ENCODE results near the gene PKIG.

PKIG gene

DNA sequence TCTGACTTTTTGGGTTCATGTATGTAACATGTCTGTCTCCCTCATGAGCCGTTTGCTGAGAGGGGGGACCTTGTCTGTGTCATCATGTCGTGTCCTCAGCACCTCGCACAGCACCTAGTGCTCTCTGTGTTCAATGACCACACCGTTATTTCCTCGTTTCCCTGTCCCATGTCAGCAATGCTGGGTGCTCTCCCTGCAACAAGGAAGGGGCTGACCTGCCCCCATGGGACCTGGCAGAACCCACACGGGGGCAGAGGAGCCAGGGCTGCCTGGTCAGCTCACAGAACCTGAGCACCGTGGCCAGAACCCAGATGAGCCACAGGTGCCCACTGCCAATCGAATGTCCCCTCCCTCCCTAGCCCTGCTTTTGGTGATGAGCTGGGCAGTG lies 61.8 kb downstream of the PKIG start:
- no peak overlapping the region for H3K9ac ChIP-seq (ENCODE audit: low read length)
- peaks cover 37% of the 10 kb centered on the region for H3K4me1 ChIP-seq (ENCODE audit: control insufficient read depth, insufficient read depth, low read length)
- no peak overlapping the region for H3K4me3 ChIP-seq (ENCODE audit: low read length)
- no peaks in the 10 kb centered on the region for H3K9me3 ChIP-seq (ENCODE audit: control insufficient read depth, low read length)
- H3K36me3 ChIP-seq (ENCODE audit: control insufficient read depth, insufficient read depth, low read length, severe bottlenecking), result no peaks in the 10 kb centered on the region
- no peaks in the 10 kb centered on the region for H3K27me3 ChIP-seq (replicated peaks; ENCODE audit: control insufficient read depth, insufficient read depth, low read length)
- no peak for DNase-seq (ENCODE audit: low read depth)

DNA sequence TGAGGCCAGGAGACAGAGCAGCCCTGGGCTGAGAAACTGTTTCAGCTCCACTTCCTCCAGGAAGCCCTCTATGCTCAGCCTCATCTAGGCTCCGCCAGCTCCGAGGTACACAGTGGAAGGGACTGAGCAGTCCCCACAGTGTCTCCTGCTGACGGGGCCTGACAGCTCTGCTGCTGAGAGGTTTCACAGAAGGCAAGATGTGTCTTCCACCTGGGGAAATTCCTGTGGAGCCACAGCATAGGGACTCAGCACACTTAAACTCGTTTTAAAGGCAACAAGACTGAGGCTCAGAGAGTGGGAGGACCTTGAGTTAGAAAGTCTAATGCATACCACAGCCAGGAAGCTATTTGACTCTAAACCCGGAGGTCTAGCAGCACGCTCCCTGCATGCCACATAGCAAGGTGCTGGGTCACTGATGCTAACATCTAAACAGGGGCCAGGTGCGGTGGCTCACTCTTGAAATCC lies 62.3 kb downstream of the PKIG start:
- Histone ChIP-seq H3K27me3 (replicated peaks; ENCODE audit: control insufficient read depth, insufficient read depth, low read length) (no peaks in the 10 kb centered on the region), H3K4me3 (ENCODE audit: low read length) (no peak overlapping the region), H3K9me3 (ENCODE audit: control insufficient read depth, low read length) (no peaks in the 10 kb centered on the region), H3K4me1 (ENCODE audit: control insufficient read depth, insufficient read depth, low read length) (peaks cover 40% of the 10 kb centered on the region), H3K36me3 (ENCODE audit: control insufficient read depth, insufficient read depth, low read length, severe bottlenecking) (no peaks in the 10 kb centered on the region), H3K9ac (ENCODE audit: low read length) (no peak overlapping the region)
- DNase-seq (ENCODE audit: low read depth), result no peak

DNA sequence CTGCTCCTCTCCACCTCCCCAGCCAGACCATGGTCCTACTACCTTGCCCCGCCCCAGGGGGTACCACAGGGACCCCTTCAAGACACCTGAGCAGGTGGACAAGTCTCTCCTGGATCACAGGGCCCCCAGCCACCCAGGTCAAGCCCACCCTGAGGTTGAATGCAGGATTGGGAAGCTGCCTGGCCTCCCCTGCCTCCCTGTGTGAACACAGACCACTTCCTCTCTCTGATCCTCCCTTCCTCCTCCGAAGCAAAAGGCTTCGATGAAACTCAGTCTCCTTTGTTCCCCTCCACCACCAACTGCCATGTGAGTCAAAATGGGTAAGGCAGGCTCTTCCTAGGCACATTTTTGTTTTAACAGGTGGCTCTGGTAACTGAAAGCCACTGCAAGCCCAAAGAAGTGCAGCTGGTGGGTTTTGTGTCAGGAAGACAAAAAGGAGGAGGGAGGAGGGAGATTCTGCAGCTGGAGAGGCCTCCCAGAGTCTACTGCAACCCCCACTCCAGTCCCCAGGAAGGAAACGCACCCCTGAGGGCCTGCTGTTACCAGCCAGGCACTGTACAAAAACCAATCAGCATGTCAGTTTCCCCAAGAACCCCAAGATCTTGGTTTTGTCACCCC lies 63.8 kb downstream of the PKIG start:
- H3K9me3 ChIP-seq (ENCODE audit: control insufficient read depth, low read length), result no peaks in the 10 kb centered on the region
- H3K9ac ChIP-seq (ENCODE audit: low read length), result no peak overlapping the region
- H3K27me3 ChIP-seq (replicated peaks; ENCODE audit: control insufficient read depth, insufficient read depth, low read length), result no peaks in the 10 kb centered on the region
- no peak overlapping the region for H3K4me3 ChIP-seq (ENCODE audit: low read length)
- H3K36me3 ChIP-seq (ENCODE audit: control insufficient read depth, insufficient read depth, low read length, severe bottlenecking), result no peaks in the 10 kb centered on the region
- H3K4me1 ChIP-seq (ENCODE audit: control insufficient read depth, insufficient read depth, low read length), result peaks cover 53% of the 10 kb centered on the region
- DNase-seq (ENCODE audit: low read depth), result no peak

DNA sequence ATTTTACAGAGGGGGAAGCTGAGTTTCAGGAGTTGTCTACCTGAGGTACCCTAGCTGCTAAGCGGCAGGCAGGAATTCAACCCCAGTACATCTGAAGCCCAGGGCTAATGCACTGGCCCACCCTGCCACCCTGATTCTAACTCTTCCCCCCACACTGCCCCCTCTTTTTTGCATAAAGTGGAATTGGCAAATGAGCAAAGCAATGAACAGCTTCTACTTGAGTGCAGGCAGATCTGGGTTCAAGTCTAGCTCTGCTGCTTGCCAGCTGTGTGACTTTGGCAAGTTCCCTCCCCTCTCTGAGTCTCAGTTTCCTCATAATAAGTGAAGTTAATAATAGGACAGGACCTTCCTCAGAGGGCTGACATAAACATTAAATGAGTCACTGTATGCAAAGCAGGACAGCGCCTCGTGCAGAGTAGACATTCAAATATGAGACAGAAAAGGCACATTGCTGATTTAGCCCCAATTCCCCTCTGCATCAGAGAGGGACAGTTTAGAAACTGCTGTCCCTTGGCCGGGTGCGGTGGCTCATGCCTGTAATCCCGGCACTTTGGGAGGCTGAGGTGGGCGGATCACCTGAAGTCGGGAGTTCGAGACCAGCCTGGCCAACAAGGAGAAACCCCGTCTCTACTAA lies 64.4 kb downstream of the PKIG start:
- Histone ChIP-seq H3K4me1 (ENCODE audit: control insufficient read depth, insufficient read depth, low read length) (peaks cover 48% of the 10 kb centered on the region), H3K9ac (ENCODE audit: low read length) (no peak overlapping the region), H3K4me3 (ENCODE audit: low read length) (no peak overlapping the region), H3K36me3 (ENCODE audit: control insufficient read depth, insufficient read depth, low read length, severe bottlenecking) (no peaks in the 10 kb centered on the region), H3K27me3 (replicated peaks; ENCODE audit: control insufficient read depth, insufficient read depth, low read length) (no peaks in the 10 kb centered on the region), H3K9me3 (ENCODE audit: control insufficient read depth, low read length) (no peaks in the 10 kb centered on the region)
- peak; percentile 31 for DNase-seq (ENCODE audit: low read depth)

DNA sequence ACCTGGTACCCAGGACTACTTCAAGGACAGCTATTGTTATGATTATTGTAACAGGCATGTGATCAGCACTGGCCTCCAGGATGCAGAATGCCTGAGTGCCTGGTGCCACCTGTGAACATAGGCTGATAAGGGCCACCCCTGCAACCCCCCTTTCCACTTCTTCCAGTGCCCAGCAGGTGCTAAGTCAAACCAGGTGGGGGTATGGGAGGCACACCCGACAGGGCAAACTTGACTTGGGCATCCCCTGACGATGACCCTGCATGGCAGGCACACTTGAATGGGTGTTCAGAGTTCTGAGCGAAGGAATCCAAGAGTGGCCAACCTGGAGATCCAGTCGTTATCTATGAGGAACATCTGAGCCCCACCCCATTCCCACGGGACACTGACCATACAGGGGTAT lies 65.7 kb downstream of the PKIG start:
- Histone ChIP-seq H3K27me3 (replicated peaks; ENCODE audit: control insufficient read depth, insufficient read depth, low read length) (no peaks in the 10 kb centered on the region), H3K9me3 (ENCODE audit: control insufficient read depth, low read length) (no peaks in the 10 kb centered on the region), H3K9ac (ENCODE audit: low read length) (no peak overlapping the region), H3K36me3 (ENCODE audit: control insufficient read depth, insufficient read depth, low read length, severe bottlenecking) (no peaks in the 10 kb centered on the region), H3K4me3 (ENCODE audit: low read length) (no peak overlapping the region), H3K4me1 (ENCODE audit: control insufficient read depth, insufficient read depth, low read length) (peaks cover 37% of the 10 kb centered on the region)
- DNase-seq (ENCODE audit: low read depth), result no peak

DNA sequence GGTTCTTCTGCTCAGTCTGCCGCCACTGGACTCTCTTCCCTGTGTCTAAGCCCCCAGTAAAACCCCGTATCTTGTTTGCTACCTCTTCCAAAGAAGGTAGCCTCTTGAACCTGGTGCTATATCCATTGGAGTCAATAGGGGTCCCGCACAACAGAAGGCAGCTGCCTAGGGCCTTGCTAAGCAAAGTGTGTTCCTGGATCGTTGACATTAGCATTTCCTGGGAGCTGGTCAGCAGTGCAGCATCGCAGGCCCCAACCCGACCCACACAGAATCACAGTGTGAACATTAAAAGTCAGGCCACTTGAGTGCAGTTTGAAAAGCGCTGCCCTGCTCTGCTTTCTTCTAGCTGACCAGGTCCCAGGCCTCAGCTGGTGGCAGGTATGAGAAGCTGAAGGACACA lies 66.2 kb downstream of the PKIG start:
- H3K27me3 ChIP-seq (replicated peaks; ENCODE audit: control insufficient read depth, insufficient read depth, low read length), result no peaks in the 10 kb centered on the region
- H3K4me1 ChIP-seq (ENCODE audit: control insufficient read depth, insufficient read depth, low read length), result peaks cover 36% of the 10 kb centered on the region
- H3K4me3 ChIP-seq (ENCODE audit: low read length), result no peak overlapping the region
- DNase-seq (ENCODE audit: low read depth), result no peak
- no peaks in the 10 kb centered on the region for H3K36me3 ChIP-seq (ENCODE audit: control insufficient read depth, insufficient read depth, low read length, severe bottlenecking)
- H3K9ac ChIP-seq (ENCODE audit: low read length), result no peak overlapping the region
- H3K9me3 ChIP-seq (ENCODE audit: control insufficient read depth, low read length), result no peaks in the 10 kb centered on the region

DNA sequence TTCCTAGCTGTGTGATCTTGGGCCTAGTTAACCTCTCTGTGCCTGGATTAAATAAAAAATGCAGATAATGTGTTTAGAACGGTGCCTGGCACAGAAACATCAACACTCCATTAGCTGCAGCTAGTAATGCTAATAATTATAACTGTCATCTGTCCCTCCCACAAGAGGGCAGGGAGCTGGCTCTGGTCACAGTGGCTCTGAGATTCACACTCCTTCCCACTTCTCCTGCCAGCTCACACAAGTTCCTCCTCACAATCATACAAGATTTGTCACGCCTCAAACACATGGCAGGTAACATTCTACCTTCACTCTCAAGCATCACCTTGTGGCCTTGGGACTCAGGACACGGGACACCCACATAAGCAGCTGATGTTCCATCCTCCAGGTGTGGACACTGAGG lies 66.7 kb downstream of the PKIG start:
- Histone ChIP-seq H3K9ac (ENCODE audit: low read length) (peak overlapping the region; percentile 31), H3K9me3 (ENCODE audit: control insufficient read depth, low read length) (no peaks in the 10 kb centered on the region), H3K4me1 (ENCODE audit: control insufficient read depth, insufficient read depth, low read length) (peaks cover 32% of the 10 kb centered on the region), H3K36me3 (ENCODE audit: control insufficient read depth, insufficient read depth, low read length, severe bottlenecking) (no peaks in the 10 kb centered on the region), H3K27me3 (replicated peaks; ENCODE audit: control insufficient read depth, insufficient read depth, low read length) (no peaks in the 10 kb centered on the region), H3K4me3 (ENCODE audit: low read length) (peak overlapping the region; percentile 53)
- no peak for DNase-seq (ENCODE audit: low read depth)

DNA sequence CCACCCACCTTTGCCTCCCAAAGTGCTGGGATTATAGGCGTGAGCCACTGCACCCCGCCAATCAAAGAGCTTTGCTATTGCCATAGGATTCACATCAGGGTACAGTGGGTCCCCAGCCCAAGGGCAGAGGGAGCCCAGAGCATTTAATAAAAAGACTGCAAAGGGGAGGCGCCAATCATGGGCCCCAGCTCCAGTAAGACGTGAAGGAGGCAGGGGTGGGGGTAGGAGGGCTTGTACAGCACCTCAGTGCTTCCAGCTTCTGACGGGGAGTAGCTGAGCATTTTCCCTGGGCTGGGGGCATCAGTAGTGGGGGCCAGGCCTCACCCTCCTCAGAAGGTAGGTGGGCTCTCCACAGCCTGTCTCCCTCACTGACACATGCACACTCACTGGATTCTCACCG lies 67.6 kb downstream of the PKIG start:
- peak overlapping the region; percentile 81 for H3K4me3 ChIP-seq (ENCODE audit: low read length)
- DNase-seq (ENCODE audit: low read depth), result no peak
- no peaks in the 10 kb centered on the region for H3K9me3 ChIP-seq (ENCODE audit: control insufficient read depth, low read length)
- no peaks in the 10 kb centered on the region for H3K36me3 ChIP-seq (ENCODE audit: control insufficient read depth, insufficient read depth, low read length, severe bottlenecking)
- H3K4me1 ChIP-seq (ENCODE audit: control insufficient read depth, insufficient read depth, low read length), result peaks cover 28% of the 10 kb centered on the region
- H3K9ac ChIP-seq (ENCODE audit: low read length), result peak overlapping the region; percentile 83
- H3K27me3 ChIP-seq (replicated peaks; ENCODE audit: control insufficient read depth, insufficient read depth, low read length), result no peaks in the 10 kb centered on the region

DNA sequence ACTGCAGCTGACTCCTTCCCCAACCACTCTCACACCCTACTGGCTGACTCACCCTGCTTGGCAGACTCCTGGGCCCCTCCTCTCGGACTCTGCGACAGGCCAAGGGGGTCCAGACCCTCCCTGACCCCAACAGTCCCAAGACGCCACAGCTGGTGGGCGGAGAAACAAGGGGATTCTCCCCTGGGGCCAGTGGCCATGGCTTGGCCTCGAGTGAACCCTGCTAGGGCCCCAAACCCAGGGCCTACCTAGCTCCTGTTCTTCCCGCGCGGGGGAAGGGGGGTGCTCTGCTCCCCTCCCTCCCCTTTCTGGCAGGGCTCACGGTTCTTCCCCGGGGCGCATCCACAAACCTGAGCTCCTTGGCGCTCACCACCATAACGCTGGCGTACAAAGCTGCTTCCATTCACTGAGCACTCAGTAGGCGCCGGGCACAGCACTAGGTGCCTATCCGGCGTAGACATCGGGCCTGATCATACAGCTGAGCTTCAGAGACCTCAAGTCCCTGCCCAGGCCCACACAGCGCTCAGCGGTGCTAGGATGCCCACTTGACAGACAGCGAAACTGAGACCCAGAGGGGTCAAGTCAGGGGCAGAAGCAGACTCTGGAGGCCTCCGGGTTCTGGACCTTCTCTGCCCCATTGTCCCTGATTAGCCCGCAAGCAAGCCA lies 68.5 kb downstream of the PKIG start:
- no peaks in the 10 kb centered on the region for H3K27me3 ChIP-seq (replicated peaks; ENCODE audit: control insufficient read depth, insufficient read depth, low read length)
- H3K9me3 ChIP-seq (ENCODE audit: control insufficient read depth, low read length), result no peaks in the 10 kb centered on the region
- peak overlapping the region; percentile 81 for H3K4me3 ChIP-seq (ENCODE audit: low read length)
- no peak for DNase-seq (ENCODE audit: low read depth)
- peak overlapping the region; percentile 83 for H3K9ac ChIP-seq (ENCODE audit: low read length)
- no peaks in the 10 kb centered on the region for H3K36me3 ChIP-seq (ENCODE audit: control insufficient read depth, insufficient read depth, low read length, severe bottlenecking)
- peaks cover 28% of the 10 kb centered on the region for H3K4me1 ChIP-seq (ENCODE audit: control insufficient read depth, insufficient read depth, low read length)

DNA sequence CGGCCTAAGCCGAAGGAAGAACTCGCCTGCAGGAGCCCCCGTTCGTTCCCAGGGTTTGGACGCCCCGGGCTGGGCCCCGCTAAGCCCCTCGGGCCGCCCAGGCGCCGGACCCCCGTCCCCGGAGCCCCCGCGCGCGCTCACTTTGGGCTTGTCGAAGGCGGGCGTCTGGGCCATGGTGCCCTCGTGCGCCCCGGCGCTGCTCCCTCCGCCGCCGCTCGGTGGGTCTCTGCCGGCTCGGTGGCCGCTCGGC lies 69.0 kb downstream of the PKIG start:
- H3K9ac ChIP-seq (ENCODE audit: low read length), result peak overlapping the region; percentile 83
- no peaks in the 10 kb centered on the region for H3K36me3 ChIP-seq (ENCODE audit: control insufficient read depth, insufficient read depth, low read length, severe bottlenecking)
- H3K4me3 ChIP-seq (ENCODE audit: low read length), result peak overlapping the region; percentile 81
- DNase-seq (ENCODE audit: low read depth), result no peak
- H3K4me1 ChIP-seq (ENCODE audit: control insufficient read depth, insufficient read depth, low read length), result peaks cover 28% of the 10 kb centered on the region
- H3K9me3 ChIP-seq (ENCODE audit: control insufficient read depth, low read length), result no peaks in the 10 kb centered on the region
- no peaks in the 10 kb centered on the region for H3K27me3 ChIP-seq (replicated peaks; ENCODE audit: control insufficient read depth, insufficient read depth, low read length)

DNA sequence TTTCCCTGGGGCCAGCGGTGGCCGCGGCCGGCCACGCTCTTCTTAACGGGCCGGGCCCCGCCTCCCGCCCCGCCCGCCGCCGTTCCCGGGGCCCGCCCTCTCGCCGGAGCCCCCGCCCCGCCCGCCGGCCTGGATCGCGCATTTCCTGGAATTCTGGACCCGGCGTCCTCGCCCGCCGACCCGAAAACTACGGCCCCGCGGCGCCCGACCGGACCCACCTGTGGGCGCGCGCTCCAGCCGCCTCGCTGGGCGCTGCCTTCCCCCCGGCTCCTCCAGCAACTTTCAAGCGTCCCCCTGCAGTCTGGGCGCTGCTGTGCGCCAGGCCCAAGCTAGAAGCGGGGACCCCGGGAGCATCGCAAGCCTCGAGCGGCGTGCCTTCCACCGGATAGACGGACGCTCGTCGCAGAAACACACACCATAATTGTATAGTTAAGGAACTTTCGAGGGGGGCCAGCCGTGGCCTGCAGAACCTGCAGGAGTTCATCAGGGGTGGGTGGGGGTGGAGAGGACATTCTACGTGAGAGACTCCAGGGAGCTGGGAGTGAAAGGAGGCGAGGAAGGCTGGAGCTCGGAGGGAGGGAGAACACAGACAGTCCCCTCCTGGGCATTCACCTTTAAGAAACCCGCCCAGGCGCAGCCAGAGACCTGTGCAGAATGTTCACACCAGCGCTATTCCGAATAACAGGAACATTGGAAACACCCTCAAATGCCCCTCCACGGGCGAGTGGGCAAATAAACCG lies 69.5 kb downstream of the PKIG start, which contains the start of gene ADA:
ADA (minus strand) TSS at position 16 of the 740 bp plus-strand sequence. CDS start 92 bp downstream, outside the sequence.
- DNase-seq (ENCODE audit: low read depth), result peak; percentile 84
- peaks cover 28% of the 10 kb centered on the region for H3K4me1 ChIP-seq (ENCODE audit: control insufficient read depth, insufficient read depth, low read length)
- no peaks in the 10 kb centered on the region for H3K36me3 ChIP-seq (ENCODE audit: control insufficient read depth, insufficient read depth, low read length, severe bottlenecking)
- H3K9me3 ChIP-seq (ENCODE audit: control insufficient read depth, low read length), result no peaks in the 10 kb centered on the region
- H3K4me3 ChIP-seq (ENCODE audit: low read length), result peak within 1 kb of the TSS; percentile 81
- peaks cover 3% of the 10 kb centered on the region for H3K27me3 ChIP-seq (replicated peaks; ENCODE audit: control insufficient read depth, insufficient read depth, low read length)
- H3K9ac ChIP-seq (ENCODE audit: low read length), result peak within 1 kb of the TSS; percentile 88

Measured in adipocyte (in vitro differentiated cells).